IPS-15b (cell line): ENCODE data around the gene STIP1.

Experiments
- H3K27me3 ChIP-seq: one replicate; pipeline ENCODE4 v1.6.1; 2013; ENCODE audit warnings: low read length; ENCODE audit not compliant: control insufficient read depth, insufficient read depth
- H3K36me3 ChIP-seq: one replicate; pipeline ENCODE4 v1.6.1; 2013; ENCODE audit warnings: low read length; ENCODE audit not compliant: control insufficient read depth, insufficient read depth
- H3K4me1 ChIP-seq: one replicate; pipeline ENCODE4 v1.6.1; 2013; ENCODE audit warnings: mild to moderate bottlenecking, low read length; ENCODE audit not compliant: control insufficient read depth, insufficient read depth
- H3K4me3 ChIP-seq: one replicate; pipeline ENCODE4 v1.5.1; 2013; ENCODE audit warnings: low read depth, low read length
- H3K9ac ChIP-seq: one replicate; pipeline ENCODE4 v1.6.1; 2013; ENCODE audit warnings: low read depth, mild to moderate bottlenecking, low read length
- H3K9me3 ChIP-seq: one replicate; pipeline ENCODE4 v1.6.1; 2013; ENCODE audit warnings: mild to moderate bottlenecking, low read length; ENCODE audit not compliant: control insufficient read depth, insufficient read depth

STIP1 gene

GRCh38 chr11:64183890-64184289, 2.1 kb upstream of the STIP1 start:
- Histone ChIP-seq H3K9ac (no peak overlapping the region), H3K4me1 (peaks cover 3% of the 10 kb centered on the region), H3K27me3 (no peaks in the 10 kb centered on the region), H3K4me3 (peak overlapping the region; percentile 35), H3K36me3 (no peaks in the 10 kb centered on the region), H3K9me3 (no peaks in the 10 kb centered on the region)

GRCh38 chr11:64185175-64185692, 737 bp upstream of the STIP1 start:
- H3K9me3 ChIP-seq = no peaks in the 10 kb centered on the region
- H3K27me3 ChIP-seq = no peaks in the 10 kb centered on the region
- H3K4me1 ChIP-seq = peaks cover 3% of the 10 kb centered on the region
- H3K36me3 ChIP-seq = no peaks in the 10 kb centered on the region
- H3K4me3 ChIP-seq = peak overlapping the region; percentile 90
- H3K9ac ChIP-seq = peak overlapping the region; percentile 90

- H3K4me1 ChIP-seq = peaks cover 3% of the 10 kb centered on the region
- H3K36me3 ChIP-seq = peaks cover 3% of the 10 kb centered on the region
- H3K27me3 ChIP-seq = no peaks in the 10 kb centered on the region
- H3K4me3 ChIP-seq = no peak overlapping the region
- no peak overlapping the region for H3K9ac ChIP-seq
- H3K9me3 ChIP-seq = no peaks in the 10 kb centered on the region
Observed at GRCh38 chr11:64186492-64187165, 658 bp downstream of the STIP1 start.

DNA sequence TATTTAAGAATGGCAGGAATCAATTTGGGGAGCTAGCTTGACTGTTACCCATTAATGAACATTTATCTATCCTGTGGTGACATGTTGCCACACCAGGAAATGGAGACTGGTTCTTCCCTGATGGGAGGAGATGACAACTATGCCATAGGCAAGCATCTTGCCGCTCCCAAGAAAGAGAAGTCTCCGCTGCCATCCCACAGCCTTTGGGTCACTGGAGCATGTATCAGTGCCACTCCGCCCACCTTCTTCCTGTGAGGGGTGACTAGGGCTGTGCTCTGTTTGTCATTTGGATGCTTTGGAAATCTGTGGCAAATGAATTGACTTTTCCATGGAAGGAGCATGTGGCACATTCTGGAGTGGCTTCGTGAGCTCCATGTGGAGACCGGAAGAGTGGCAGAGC, 6.5 kb downstream of the STIP1 start:
- Histone ChIP-seq H3K9me3 (no peaks in the 10 kb centered on the region), H3K27me3 (no peaks in the 10 kb centered on the region), H3K9ac (no peak overlapping the region), H3K4me1 (no peaks in the 10 kb centered on the region), H3K36me3 (peaks cover 53% of the 10 kb centered on the region), H3K4me3 (no peak overlapping the region)

- no peak overlapping the region for H3K4me3 ChIP-seq
- no peaks in the 10 kb centered on the region for H3K27me3 ChIP-seq
- no peaks in the 10 kb centered on the region for H3K9me3 ChIP-seq
- peaks cover 74% of the 10 kb centered on the region for H3K36me3 ChIP-seq
- H3K4me1 ChIP-seq = no peaks in the 10 kb centered on the region
- H3K9ac ChIP-seq = no peak overlapping the region
Observed at GRCh38 chr11:64196626-64197025, 10.7 kb downstream of the STIP1 start.

- no peak overlapping the region for H3K9ac ChIP-seq
- H3K36me3 ChIP-seq = peaks cover 75% of the 10 kb centered on the region
- no peaks in the 10 kb centered on the region for H3K4me1 ChIP-seq
- no peaks in the 10 kb centered on the region for H3K27me3 ChIP-seq
- H3K9me3 ChIP-seq = no peaks in the 10 kb centered on the region
- H3K4me3 ChIP-seq = no peak overlapping the region
Observed at GRCh38 chr11:64198511-64198910, 12.5 kb downstream of the STIP1 start.

DNA sequence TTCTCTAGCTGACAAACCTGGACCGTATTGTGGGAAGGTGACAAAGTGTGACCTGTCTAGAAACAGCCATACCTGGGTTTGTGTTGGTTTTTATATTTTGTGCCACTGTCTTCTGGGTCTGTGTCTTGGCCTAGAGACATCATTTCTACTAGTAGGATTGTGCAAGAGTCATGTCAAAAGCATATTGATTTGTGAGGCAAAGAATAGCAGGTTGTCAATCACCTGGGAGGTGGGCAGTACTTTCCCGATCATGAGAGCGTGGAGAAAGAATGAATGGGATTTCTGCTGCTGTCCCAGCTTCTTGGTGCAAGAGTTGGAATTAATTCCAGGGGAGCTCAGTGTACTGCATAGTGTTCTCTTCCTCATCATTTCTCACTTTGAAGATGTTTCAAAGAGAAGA, 15.6 kb downstream of the STIP1 start:
- Histone ChIP-seq H3K4me1 (no peaks in the 10 kb centered on the region), H3K27me3 (no peaks in the 10 kb centered on the region), H3K9me3 (no peaks in the 10 kb centered on the region), H3K36me3 (peaks cover 63% of the 10 kb centered on the region), H3K4me3 (no peak overlapping the region), H3K9ac (no peak overlapping the region)

DNA sequence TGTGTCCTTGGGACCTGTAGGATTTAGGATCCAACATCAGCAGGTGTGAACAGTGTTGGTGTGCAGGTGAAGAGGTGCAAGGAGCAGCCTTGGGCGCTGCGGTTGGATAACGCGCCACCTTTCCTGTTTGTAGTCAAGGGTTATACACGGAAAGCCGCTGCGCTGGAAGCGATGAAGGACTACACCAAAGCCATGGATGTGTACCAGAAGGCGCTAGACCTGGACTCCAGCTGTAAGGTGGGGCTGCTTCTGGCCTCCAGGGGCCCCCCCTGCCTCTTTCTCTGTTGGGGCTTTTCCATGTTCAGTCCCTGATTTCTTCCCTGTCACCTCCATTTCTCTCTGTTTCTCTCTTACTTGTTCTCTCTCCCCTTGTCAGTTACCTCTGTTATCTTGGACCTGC, 17.0 kb downstream of the STIP1 start:
- H3K27me3 ChIP-seq = no peaks in the 10 kb centered on the region
- H3K9me3 ChIP-seq = no peaks in the 10 kb centered on the region
- H3K4me1 ChIP-seq = no peaks in the 10 kb centered on the region
- H3K36me3 ChIP-seq = peaks cover 66% of the 10 kb centered on the region
- H3K4me3 ChIP-seq = no peak overlapping the region
- no peak overlapping the region for H3K9ac ChIP-seq

- H3K9ac ChIP-seq = no peak overlapping the region
- H3K36me3 ChIP-seq = peaks cover 63% of the 10 kb centered on the region
- H3K4me1 ChIP-seq = no peaks in the 10 kb centered on the region
Observed at GRCh38 chr11:64203421-64204079, 17.6 kb downstream of the STIP1 start.

GRCh38 chr11:64204080-64204440, 18.1 kb downstream of the STIP1 start:
- Histone ChIP-seq H3K9ac (no peak overlapping the region), H3K4me1 (no peaks in the 10 kb centered on the region), H3K27me3 (no peaks in the 10 kb centered on the region), H3K36me3 (peaks cover 68% of the 10 kb centered on the region), H3K4me3 (no peak overlapping the region), H3K9me3 (no peaks in the 10 kb centered on the region)

More at GRCh38 chr11:64203421-64204079, 17.6 kb downstream of the STIP1 start:
- Histone ChIP-seq H3K4me3 (no peak overlapping the region), H3K27me3 (no peaks in the 10 kb centered on the region), H3K9me3 (no peaks in the 10 kb centered on the region)

DNA sequence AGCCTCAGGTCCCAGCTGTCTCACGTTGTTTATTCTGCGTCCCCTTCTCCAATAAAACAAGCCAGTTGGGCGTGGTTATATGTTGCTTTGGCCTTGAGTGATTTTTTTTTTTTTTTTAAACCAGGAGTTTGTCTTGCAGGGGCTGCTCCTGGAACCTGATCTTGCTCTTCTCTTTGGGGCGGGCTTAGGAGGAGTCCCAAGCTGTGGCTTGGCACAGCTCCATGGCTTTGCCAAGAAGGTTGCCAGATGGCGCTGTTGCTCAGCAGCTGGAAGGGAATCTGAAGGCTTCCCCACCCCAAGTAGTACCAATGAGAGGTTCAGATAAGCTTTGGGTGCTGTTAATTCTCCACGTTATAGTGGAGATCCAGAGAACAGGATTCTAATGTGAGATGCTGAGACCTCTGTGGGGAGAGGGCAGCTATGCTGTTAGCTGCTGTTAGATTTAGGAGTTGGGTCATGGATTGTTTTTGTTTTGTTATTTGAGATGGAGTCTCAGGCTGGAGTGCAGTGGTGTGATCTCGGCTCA, 18.6 kb downstream of the STIP1 start:
- H3K9ac ChIP-seq = no peak overlapping the region
- H3K4me3 ChIP-seq = no peak overlapping the region
- no peaks in the 10 kb centered on the region for H3K27me3 ChIP-seq
- H3K4me1 ChIP-seq = no peaks in the 10 kb centered on the region
- no peaks in the 10 kb centered on the region for H3K9me3 ChIP-seq
- H3K36me3 ChIP-seq = peaks cover 68% of the 10 kb centered on the region
